HepG2 (cell line): ENCODE data around the gene MRPL50. TPM values are rescaled to one million over a fixed set of nuclear protein-coding genes. Genes with fewer than 3 reads are reported as not detected.

Experiments
- ATAC-seq: fragments of 200-7000 bp; cut with Tn5 transposase; 3 replicates; pipeline ENCODE4 v1.9.1; 2020; ENCODE audit warnings: mild to moderate bottlenecking, moderate library complexity
- BruUV-seq: library from RNA; stranded (reverse); fragments of 400-500 nt; replicated peaks from 2 replicates; lab custom pipeline; 2021; lab: Mats Ljungman, UMichigan
- CTCF ChIA-PET: fragments of 300-600 bp; formaldehyde crosslinking; extraction: SDS; loops from one replicate; lab custom pipeline; 2021; ENCODE audit warnings: low total read pairs, inconsistent platforms, low intra/inter-chr PET ratio; lab: Yijun Ruan, JAX
- POLR2A ChIA-PET: fragments of 350-600 bp; sonication (Branson Sonifier 250); formaldehyde crosslinking; loops from one replicate; lab custom pipeline; 2020; ENCODE audit warnings: antibody characterized with exemption, inconsistent platforms; lab: Yijun Ruan, JAX
- DNase-seq: peaks from one replicate; pipeline ENCODE4 v3.0.0-alpha.2; 2015; ENCODE audit warnings: low spot score
- FAIRE-seq: peaks from 3 replicates; lab custom pipeline; 2011; peaks lifted over from hg19 to GRCh38; lab: Jason Lieb, UNC
- H2AFZ ChIP-seq: one replicate; pipeline ENCODE4 v1.6.1; 2011; ENCODE audit warnings: low read length, inconsistent platforms
- H3K27ac ChIP-seq: fragments of 300-600 bp; 3 replicates; pipeline ENCODE4 v1.8.0; 2011; ENCODE audit warnings: mixed run types, mild to moderate bottlenecking, mixed read lengths, low read length, inconsistent platforms; ENCODE audit not compliant: insufficient read depth; ENCODE audit errors: extremely low read length
- H3K27me3 ChIP-seq, 2 experiments: fragments of 200-600 bp in 1 of 2; 2 replicates in 1 of 2; 3 replicates in 1 of 2; pipeline versions ENCODE4 v1.6.0 to v1.8.0; 2011; ENCODE audit warnings: low read length in 2 of 2, mild to moderate bottlenecking in 2 of 2, moderate library complexity in 2 of 2, inconsistent platforms in 1 of 2; ENCODE audit not compliant: insufficient read depth in 2 of 2, control insufficient read depth in 1 of 2
- H3K36me3 ChIP-seq, 2 experiments: fragments of 200-600 bp in 1 of 2; replicated peaks in 1 of 2; 2 replicates in 1 of 2; 3 replicates in 1 of 2; pipeline versions ENCODE4 v1.5.1 to v1.8.0; 2011; ENCODE audit warnings: low read length in 2 of 2, inconsistent platforms in 1 of 2; ENCODE audit not compliant: insufficient read depth in 2 of 2, control insufficient read depth in 1 of 2
- H3K4me1 ChIP-seq: 2 replicates; pipeline ENCODE4 v1.5.1; 2012; ENCODE audit warnings: low read length, inconsistent platforms; ENCODE audit not compliant: insufficient read depth
- H3K4me2 ChIP-seq: 2 replicates; pipeline ENCODE4 v1.6.0; 2011; ENCODE audit warnings: low read depth, low read length, inconsistent platforms
- H3K4me3 ChIP-seq, 3 experiments: fragments of 200-600 bp in 1 of 3; sonication (generic), shearing (Covaris generic) in 1 of 3; replicated peaks in 1 of 3; 2 replicates each; pipeline ENCODE4 v1.5.1; 2011 to 2016; ENCODE audit warnings: low read length in 3 of 3, inconsistent platforms in 2 of 3, low read depth in 2 of 3, mild to moderate bottlenecking in 2 of 3, control low read depth in 1 of 3, mixed read lengths in 1 of 3; ENCODE audit not compliant: insufficient read depth in 1 of 3
- H3K79me2 ChIP-seq: one replicate; pipeline ENCODE4 v1.6.1; 2011; ENCODE audit warnings: low read length, inconsistent platforms; ENCODE audit not compliant: insufficient read depth
- H3K9ac ChIP-seq: 2 replicates; pipeline ENCODE4 v1.6.0; 2011; ENCODE audit warnings: mild to moderate bottlenecking, low read depth, low read length, inconsistent platforms; ENCODE audit not compliant: insufficient read depth
- H3K9me3 ChIP-seq: 2 replicates; pipeline ENCODE4 v1.5.1; 2012; ENCODE audit warnings: mild to moderate bottlenecking, low read length
- H4K20me1 ChIP-seq: 2 replicates; pipeline ENCODE4 v1.6.0; 2011; ENCODE audit warnings: inconsistent platforms, mild to moderate bottlenecking, low read length, moderate library complexity; ENCODE audit not compliant: insufficient read depth
- BCL3 ChIP-seq: sonication (generic); formaldehyde crosslinking; IDR thresholded peaks from 2 replicates; pipeline ENCODE4 v1.5.1; 2020; ENCODE audit warnings: mild to moderate bottlenecking, missing genetic modification reagents, moderate library complexity
- CEBPB ChIP-seq: IDR thresholded peaks from 2 replicates; pipeline ENCODE4 v1.6.1; 2011; ENCODE audit warnings: low read depth, low read length, improper control_type of control experiment, borderline replicate concordance
- DBP ChIP-seq: sonication (generic); formaldehyde crosslinking; IDR thresholded peaks from 2 replicates; pipeline ENCODE4 v1.4.0; 2020; ENCODE audit warnings: missing genetic modification reagents; ENCODE audit errors: not compliant biosample characterization
- EHMT2 ChIP-seq: fragments of 200-600 bp; sonication (generic); IDR thresholded peaks from 2 replicates; pipeline ENCODE4 v1.7.0; 2017; ENCODE audit warnings: antibody characterized with exemption, low read depth, low read length, borderline replicate concordance
- FOSL2 ChIP-seq: sonication (generic); formaldehyde crosslinking; IDR thresholded peaks from 2 replicates; pipeline ENCODE4 v1.4.0; 2020; ENCODE audit warnings: missing genetic modification reagents
- FOXP1 ChIP-seq, 2 experiments: fragments of 450-650 bp in 1 of 2; IDR thresholded peaks; 2 replicates each; pipeline ENCODE4 v1.6.1; 2017 to 2018; ENCODE audit warnings: antibody characterized with exemption in 1 of 2
- IRX3 ChIP-seq: sonication (generic); formaldehyde crosslinking; IDR thresholded peaks from 2 replicates; pipeline ENCODE4 v1.8.1; 2023; ENCODE audit warnings: mild to moderate bottlenecking, low read depth, missing genetic modification reagents, borderline replicate concordance
- KLF6 ChIP-seq: IDR thresholded peaks from 2 replicates; pipeline ENCODE4 v1.8.0; 2016; ENCODE audit warnings: missing biosample characterization, missing genetic modification reagents
- MIXL1 ChIP-seq: IDR thresholded peaks from 2 replicates; pipeline ENCODE4 v1.6.1; 2016
- NBN ChIP-seq: fragments of 450-650 bp; conservative IDR thresholded peaks from 2 replicates; pipeline ENCODE4 v1.6.1; 2017
- PHF20 ChIP-seq: sonication (generic); formaldehyde crosslinking; IDR thresholded peaks from 2 replicates; pipeline ENCODE4 v1.5.0; 2020; ENCODE audit warnings: mild to moderate bottlenecking, missing genetic modification reagents
- RCOR2 ChIP-seq: IDR thresholded peaks from 2 replicates; pipeline ENCODE4 v1.6.1; 2016; ENCODE audit warnings: missing biosample characterization, missing genetic modification reagents
- ZBTB34 ChIP-seq: sonication (generic); formaldehyde crosslinking; IDR thresholded peaks from 2 replicates; pipeline ENCODE4 v1.8.0; 2022; ENCODE audit warnings: mild to moderate bottlenecking, missing genetic modification reagents
- ZNF224 ChIP-seq: sonication (generic); formaldehyde crosslinking; IDR thresholded peaks from 2 replicates; pipeline ENCODE4 v1.5.0; 2020; ENCODE audit warnings: mild to moderate bottlenecking, missing genetic modification reagents
- ZNF510 ChIP-seq: sonication (generic); formaldehyde crosslinking; IDR thresholded peaks from 2 replicates; pipeline ENCODE4 v1.4.0; 2020; ENCODE audit warnings: low read depth, mild to moderate bottlenecking, missing genetic modification reagents
- ZNF629 ChIP-seq: sonication (generic); formaldehyde crosslinking; conservative IDR thresholded peaks from 2 replicates; pipeline ENCODE4 v1.5.0; 2020; ENCODE audit warnings: missing genetic modification reagents
- ZNF644 ChIP-seq: IDR thresholded peaks from 2 replicates; pipeline ENCODE4 v1.6.1; 2016; ENCODE audit warnings: low read depth
- WGBS: methylation state at CpG from one replicate; pipeline ENCODE4 v1.1.6; 2017; ENCODE audit warnings: low lambda C conversion rate; 5-methylcytosine and 5-hydroxymethylcytosine counted together
- in situ Hi-C: cut with HindIII; loops from 2 replicates; pipeline ENCODE4 v1.10.0; 2017; ENCODE audit warnings: low pct_unique_long_range_greater_than_20kb; ENCODE audit not compliant: extremely low pct_ligation_motif_present
- intact Hi-C: fragments of 100-400 bp; cut with micrococcal nuclease; formaldehyde crosslinking; loops from one replicate; pipeline ENCODE4 v1.10.0; 2022; ENCODE audit not compliant: unreplicated experiment
- polyA plus RNA-seq, 8 experiments: library from polyadenylated mRNA; depleted of rRNA in 3 of 8; stranded (reverse) in 7 of 8; unstranded in 1 of 8; fragments of >200 nt; fragmentation: Illumina TruSeq in 4 of 8; extraction: Trizol in 4 of 8; gene quantifications; 2 replicates each; pipeline versions ENCODE4 v1.2.1 to v1.2.3, GENCODE V29; 2011 to 2016; ENCODE audit warnings: low read depth in 4 of 8, missing spikeins in 1 of 8, mixed read lengths in 1 of 8; ENCODE audit not compliant: insufficient read depth in 1 of 8
- total RNA-seq, 5 experiments: library from RNA; depleted of rRNA; stranded (reverse); fragments of >200 nt; fragmentation: Illumina TruSeq; extraction: Trizol; gene quantifications; 2 replicates each; pipeline ENCODE4 v1.2.3, GENCODE V29; 2016; ENCODE audit warnings: low read depth in 1 of 5

The MRPL50 gene
- total and polyA plus RNA-seq, 2 of the 13 experiments (the other 11 are each of a cell fraction or from before 2014, with no cell fraction given) = 37.1 to 70.0 TPM

- no peak for TF ChIP-seq IRX3 (CRISPR knock-in tag)
- no peak for TF ChIP-seq BCL3 (CRISPR knock-in tag)
- TF ChIP-seq ZNF510 = no peak
Observed at GRCh38 chr9:101428909-101429308, 30.5 kb upstream of the MRPL50 start (continued).

- H3K9ac ChIP-seq = no peak overlapping the region
- in situ Hi-C loops (no loop called here), intact Hi-C loops (no loop called here)
- no peaks in the 10 kb centered on the region for H3K27me3 ChIP-seq
- FAIRE-seq = no peak
- no peaks in the 10 kb centered on the region for H3K36me3 ChIP-seq
- no peak overlapping the region for H3K4me2 ChIP-seq
- peaks cover 88% of the 10 kb centered on the region for H3K4me1 ChIP-seq
- TF ChIP-seq FOSL2 (0 out of 2 replicates have a peak, but pooled peaks have one; percentile 19), EHMT2 (no peak), ZNF629 (CRISPR knock-in tag) (0 out of 2 replicates have a peak, but pooled peaks have one; percentile 10), RCOR2 (CRISPR knock-in tag) (0 out of 2 replicates have a peak, but pooled peaks have one; percentile 36), NBN (no peak), ZNF644 (CRISPR knock-in tag) (0 out of 2 replicates have a peak, but pooled peaks have one; percentile 34), CEBPB (no peak), PHF20 (CRISPR knock-in tag) (no peak), FOXP1 (IDR thresholded peaks at IDR 0.05) (no peak), FOXP1 (CRISPR knock-in tag; IDR thresholded peaks at IDR 0.05) (peak; percentile 33; the same call in 1 of the 2 replicates), ZNF224 (CRISPR knock-in tag) (no peak), DBP (CRISPR knock-in tag) (no peak), KLF6 (CRISPR knock-in tag) (no peak), ZBTB34 (CRISPR knock-in tag) (no peak), MIXL1 (CRISPR knock-in tag) (0 out of 2 replicates have a peak, but pooled peaks have one; percentile 10)
- TF ChIP-seq, all 625 proteins: peak for 6
- Histone ChIP-seq H3K9me3 (no peaks in the 10 kb centered on the region), H2AFZ (no peak overlapping the region), H4K20me1 (no peaks in the 10 kb centered on the region), H3K27ac (no peak overlapping the region), H3K4me3 (no peak overlapping the region), H3K79me2 (no peaks in the 10 kb centered on the region)
- no TSS peak for BruUV-seq
- no peak for DNase-seq
- no peak for ATAC-seq
- POLR2A ChIA-PET = interaction anchor here (0.9 to 2.7 kb wide), 2 partner anchors 13 to 18 kb away, joined by 3 to 6 read pairs; no protein-coding TSS in a partner anchor
- CTCF ChIA-PET = no interaction called here
- WGBS = 90% methylated on average over 3 of the region's 3 CpGs
Observed at GRCh38 chr9:101427957-101428655, 29.7 kb upstream of the MRPL50 start.
